Right lung (tissue), 5 donors: ENCODE measurements around the gene CACUL1. TPM values are rescaled to one million over a fixed set of nuclear protein-coding genes. Genes with fewer than 3 reads are reported as not detected.
A peak's percentile ranks its signal among the peaks of the same experiment; 100 is the strongest.

Source experiments
- DNase-seq, 2 donors: peaks; one replicate each; pipeline ENCODE4 v3.0.0-alpha.2; 2013
- polyA plus RNA-seq, 5 donors: library from polyadenylated mRNA; unstranded; fragments of 120-200 nt; gene quantifications; one replicate each; pipeline versions ENCODE4 v1.2.1 to v1.2.3, GENCODE V29; 2013; ENCODE audit warnings: inconsistent platforms in 1 of 5, low replicate concordance in 1 of 5; ENCODE audit not compliant: insufficient read length in 5 of 5, insufficient read depth in 1 of 5

The CACUL1 gene
- polyA plus RNA-seq, 5 donors: 21.2 to 44.0 (median 36.4) TPM

GRCh38 chr10:118771976-118772375 lies 17.2 kb upstream of the CACUL1 start:
- no peak for DNase-seq

GRCh38 chr10:118769898-118770600 lies 15.3 kb upstream of the CACUL1 start:
- no peak for DNase-seq

GRCh38 chr10:118768041-118768919 lies 13.5 kb upstream of the CACUL1 start:
- no peak for DNase-seq

GRCh38 chr10:118767297-118768040 lies 12.7 kb upstream of the CACUL1 start:
- DNase-seq: no peak

- no peak for DNase-seq
Observed at GRCh38 chr10:118764195-118764594, 9.4 kb upstream of the CACUL1 start.

- DNase-seq: no peak
Observed at GRCh38 chr10:118763202-118763988, 8.6 kb upstream of the CACUL1 start.

GRCh38 chr10:118760265-118760664 lies 5.5 kb upstream of the CACUL1 start:
- DNase-seq: no peak

- no peak for DNase-seq
Observed at GRCh38 chr10:118758449-118758848, 3.7 kb upstream of the CACUL1 start.

- peak; percentile 63 to 68 for DNase-seq
Observed at GRCh38 chr10:118754229-118754555, 578 bp downstream of the CACUL1 start.

DNA sequence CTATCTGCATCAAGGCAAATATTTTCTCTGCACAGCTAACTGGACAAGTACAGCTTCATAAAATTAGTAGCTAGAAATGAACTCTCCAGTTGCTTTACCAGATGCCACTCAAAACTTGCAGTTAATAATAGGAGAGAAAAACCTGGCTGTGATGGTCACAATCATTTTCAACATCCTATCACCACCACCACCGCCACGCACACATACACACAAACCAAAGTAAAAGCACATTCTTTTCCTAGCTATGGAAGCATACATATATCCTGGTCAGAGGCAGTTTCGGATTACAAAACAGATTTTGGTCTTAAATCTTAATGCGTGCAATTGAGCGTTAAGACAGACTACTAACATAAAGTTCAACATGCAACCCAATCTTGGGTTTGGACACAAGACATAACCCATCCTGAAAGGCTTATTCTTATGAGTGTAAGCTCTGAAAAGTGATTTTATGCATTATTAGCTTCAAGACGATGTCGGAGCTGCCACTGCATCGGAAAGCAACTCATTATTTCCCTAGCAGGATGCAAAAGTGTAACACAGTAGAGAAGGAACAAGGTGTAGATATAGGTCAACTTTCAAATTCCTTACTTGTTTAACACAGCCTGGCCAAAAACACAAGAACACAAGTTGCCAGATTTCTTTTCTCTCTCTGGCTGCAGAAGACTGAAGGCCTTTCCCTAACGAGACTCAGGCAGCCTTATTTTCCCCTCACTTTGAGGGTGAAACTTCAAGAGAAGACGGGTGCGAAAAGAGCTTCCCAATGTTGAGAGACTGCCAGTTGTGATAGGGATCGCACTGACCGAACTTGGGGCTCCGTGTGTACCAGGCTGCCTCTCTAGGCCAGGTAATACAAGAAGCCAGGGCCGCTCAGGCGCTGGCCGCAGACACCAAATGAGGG lies 1.2 kb downstream of the CACUL1 start:
- DNase-seq: peak in 1 of 2 donors; percentile 18

DNA sequence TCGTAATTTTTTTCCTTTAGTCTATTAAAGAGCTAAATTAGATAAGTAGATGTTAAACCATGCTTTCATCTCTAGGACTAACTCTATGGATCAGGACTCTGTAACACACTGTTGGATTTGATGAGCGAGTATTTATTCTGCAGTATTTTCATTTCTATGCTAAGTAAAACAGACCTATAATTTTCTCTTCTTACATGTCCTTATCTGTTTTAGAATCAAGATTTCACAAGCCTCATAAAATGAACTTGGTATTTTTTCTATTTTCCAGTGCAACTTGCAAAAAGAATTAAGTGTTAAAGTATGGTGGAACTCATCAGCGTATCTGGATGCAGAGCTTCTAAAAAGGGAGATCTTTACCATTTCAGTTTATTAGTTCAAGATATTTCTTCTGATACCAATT lies 2.4 kb downstream of the CACUL1 start:
- no peak for DNase-seq

DNA sequence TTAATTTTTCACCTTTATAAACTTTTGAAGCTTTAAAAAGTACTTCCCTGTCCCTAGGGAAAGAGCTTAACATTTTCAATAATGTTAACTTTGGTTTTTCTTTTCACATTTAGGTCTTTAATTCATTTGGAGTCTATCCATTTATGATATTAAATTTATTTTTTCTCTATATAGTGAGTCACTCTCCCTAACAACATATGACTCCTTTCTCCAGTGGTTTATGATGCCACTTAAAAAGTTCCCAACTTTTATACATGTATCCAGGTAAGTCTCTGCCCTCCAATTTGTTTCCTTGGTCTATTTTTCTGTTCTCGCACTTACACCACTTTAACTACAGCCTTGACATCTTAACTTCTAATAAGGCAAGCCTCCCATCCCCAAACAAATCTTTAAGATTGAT lies 3.5 kb downstream of the CACUL1 start:
- no peak for DNase-seq

DNA sequence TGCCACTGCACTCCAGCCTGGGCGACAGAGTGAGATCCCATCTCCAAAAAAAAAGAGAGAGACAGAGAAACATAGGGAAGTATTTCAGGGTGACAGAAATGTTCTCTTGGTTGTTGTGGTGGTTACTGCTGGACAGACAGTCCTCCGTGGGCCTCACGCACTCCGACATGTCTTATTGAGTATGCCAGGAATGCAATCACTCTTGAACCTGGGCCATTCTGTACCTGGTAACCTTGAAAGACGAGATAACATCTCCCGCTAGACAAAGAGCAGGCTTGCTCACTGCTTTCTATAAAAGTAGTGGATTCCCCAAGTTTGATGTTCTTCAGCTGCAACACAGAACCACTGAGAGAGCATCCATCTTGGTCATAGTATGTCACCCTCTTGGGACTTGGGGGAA lies 6.7 kb downstream of the CACUL1 start:
- no peak for DNase-seq

- DNase-seq: no peak
Observed at GRCh38 chr10:118746246-118746645, 8.5 kb downstream of the CACUL1 start.

- no peak for DNase-seq
Observed at GRCh38 chr10:118745056-118745455, 9.7 kb downstream of the CACUL1 start.

DNA sequence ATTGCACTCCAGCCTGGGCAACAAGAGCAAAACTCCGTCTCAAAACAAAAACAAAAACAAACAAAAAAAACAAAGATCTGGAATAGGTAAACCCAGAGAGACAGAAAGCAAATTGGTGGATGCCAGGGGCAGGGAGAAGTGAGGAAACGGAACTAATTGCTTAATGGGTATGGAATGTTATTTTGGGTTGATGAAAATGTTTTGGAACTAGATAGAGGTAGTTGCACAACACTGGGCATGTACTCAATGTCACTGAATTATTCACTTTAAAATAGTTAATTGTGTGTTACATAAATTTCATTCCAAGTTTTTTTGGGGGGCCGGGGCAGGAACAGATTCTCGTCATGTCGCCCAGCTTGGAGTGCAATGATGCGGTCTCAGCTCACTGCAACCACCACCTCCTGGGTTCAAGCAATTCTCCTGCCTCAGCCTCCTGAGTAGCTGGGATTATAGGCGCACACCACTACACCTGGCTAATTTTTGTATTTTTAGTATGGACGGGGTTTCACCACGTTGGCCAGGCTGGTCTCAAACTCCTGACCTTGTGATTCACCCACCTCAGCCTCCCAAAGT lies 10.3 kb downstream of the CACUL1 start:
- DNase-seq: peak; percentile 23 to 24

DNA sequence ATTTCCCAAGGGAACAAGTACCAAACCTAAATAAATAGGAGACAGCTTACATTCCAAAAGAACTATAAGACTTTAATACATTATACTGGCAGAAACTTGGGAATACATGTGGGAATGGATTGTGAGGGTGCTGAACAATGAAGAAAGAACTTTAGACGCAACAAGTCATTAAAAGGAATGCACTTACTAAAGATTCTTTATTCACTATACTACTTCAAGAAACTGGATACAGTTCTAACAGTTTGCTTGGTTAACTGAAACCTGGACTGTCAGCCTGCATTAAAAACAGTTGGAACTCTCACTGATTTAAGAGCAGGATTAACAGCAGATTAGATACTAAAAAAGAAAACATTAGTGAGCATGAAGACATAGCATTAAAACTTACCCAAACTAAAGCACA lies 12.0 kb downstream of the CACUL1 start:
- no peak for DNase-seq

DNA sequence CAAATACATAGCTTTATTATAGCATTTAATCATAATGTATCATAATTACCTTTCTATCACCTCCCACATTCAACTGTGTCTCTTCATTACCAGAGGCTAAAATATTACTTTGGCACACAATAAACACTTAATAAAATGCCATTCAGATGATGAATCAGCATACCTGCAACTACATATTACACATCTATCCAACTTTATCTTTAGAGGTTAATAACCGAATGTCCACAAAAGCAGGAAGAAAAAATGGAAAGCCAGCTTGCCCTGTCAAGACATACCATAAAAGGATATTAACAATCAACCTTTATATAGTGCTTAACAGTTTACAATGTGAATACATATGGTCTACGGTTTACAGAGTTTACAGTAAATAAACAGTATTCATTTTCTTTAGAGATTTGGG lies 12.7 kb downstream of the CACUL1 start:
- no peak for DNase-seq

DNA sequence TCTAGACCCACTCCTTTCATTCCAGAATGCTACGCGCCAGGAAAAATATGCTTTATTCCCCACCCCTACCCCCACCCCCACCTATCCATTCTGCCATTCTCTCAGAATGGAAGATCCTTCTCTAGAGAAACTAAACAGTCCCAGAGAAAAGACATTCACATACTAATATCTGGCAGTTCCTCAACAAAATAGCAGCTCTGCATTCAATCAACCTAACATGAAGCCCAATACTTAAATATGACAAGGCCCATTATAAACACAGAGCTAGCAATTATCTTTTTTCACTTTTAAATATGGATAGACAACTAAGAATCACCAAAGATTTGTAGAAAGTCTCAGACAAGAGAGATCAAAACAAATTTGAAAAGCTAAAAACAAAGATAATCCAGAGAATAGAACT lies 16.4 kb downstream of the CACUL1 start:
- DNase-seq: no peak

- DNase-seq: no peak
Observed at GRCh38 chr10:118737603-118738302, 17.0 kb downstream of the CACUL1 start.
